ENCODE results near the gene SLC25A45. TPM values are rescaled to one million over a fixed set of nuclear protein-coding genes. Genes with fewer than 3 reads are reported as not detected.
A peak's percentile ranks its signal among the peaks of the same experiment; 100 is the strongest.
"Not testable (repeated sequence)": the region's sequence is repeated elsewhere in the genome, so short reads cannot be mapped to it uniquely, and the experiment has no call there.

Gene SLC25A45
- total RNA-seq, 1 experiment from 2014 or later, result 1.1 TPM

DNA sequence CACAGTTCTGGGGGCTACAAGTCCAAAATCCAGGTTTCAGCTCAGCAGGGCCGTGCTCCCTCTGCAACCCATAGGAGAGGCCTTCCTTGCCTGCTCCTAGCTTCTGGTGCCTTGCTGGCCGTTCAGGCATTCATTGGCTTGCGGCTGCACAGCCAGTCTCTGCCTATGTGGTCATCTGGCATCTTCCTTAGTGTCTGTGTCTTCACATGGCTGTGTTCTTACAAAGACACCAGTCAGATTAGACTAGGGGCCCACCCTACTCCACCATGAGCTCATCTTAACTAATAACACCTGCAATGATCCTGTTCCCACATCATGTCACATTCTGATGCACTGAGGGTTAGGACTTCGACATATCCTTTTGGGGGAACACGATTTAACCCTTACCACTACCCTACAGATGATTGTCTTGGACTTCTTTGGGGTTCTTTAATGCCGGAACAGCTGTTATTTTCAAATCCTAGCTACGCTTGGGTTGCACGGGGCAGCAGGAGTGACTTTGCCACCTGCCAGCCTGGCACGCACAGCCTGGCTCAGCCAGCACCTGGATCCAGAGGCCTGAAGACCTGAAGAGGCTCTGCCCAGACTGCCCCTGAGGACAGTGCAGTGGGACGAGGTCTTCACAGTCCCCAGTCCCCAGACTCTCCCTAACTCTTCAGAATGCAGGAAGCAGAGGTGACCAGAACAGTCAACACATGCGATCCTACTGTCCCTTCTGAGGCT, 32.5 kb upstream of the SLC25A45 start:
- Histone ChIP-seq H4K91ac (ENCODE audit: insufficient read length, low read depth, low read length) (no peak overlapping the region), H3K79me1 (ENCODE audit: insufficient read depth, low read depth, low read length, poor library complexity, severe bottlenecking) (no peaks in the 10 kb centered on the region), H3K14ac (ENCODE audit: insufficient read depth, low read length) (no peak overlapping the region; the same call in 1 of the 2 replicates), H2BK120ac (ENCODE audit: low read depth, low read length, poor library complexity, severe bottlenecking) (no peak overlapping the region), H3K18ac (ENCODE audit: insufficient read length, low read depth, low read length) (no peak overlapping the region), H3K4me1 (ENCODE audit: insufficient read depth, low read length) (no peaks in the 10 kb centered on the region; the same call in 1 of the 2 replicates), H2AFZ (ENCODE audit: low read length) (no peak overlapping the region), H3T11ph (ENCODE audit: low read length) (no peak overlapping the region), H3K9ac (ENCODE audit: extremely low read depth, insufficient read length, low read length) (no peak overlapping the region), H3K4me2 (ENCODE audit: insufficient read depth, insufficient read length, low read length) (no peak overlapping the region), H3K56ac (ENCODE audit: insufficient read length, low read depth, low read length) (no peak overlapping the region), H2AK5ac (ENCODE audit: insufficient read length, low read length) (no peak overlapping the region), H3K27ac (ENCODE audit: insufficient read length, low read depth, low read length) (no peak overlapping the region), H2BK12ac (ENCODE audit: insufficient read length, low read depth, low read length) (no peak overlapping the region), H3K23ac (ENCODE audit: insufficient read length, low read depth, low read length) (no peak overlapping the region), H3K79me2 (ENCODE audit: insufficient read depth, low read length) (no peaks in the 10 kb centered on the region), H4K8ac (replicated peaks; ENCODE audit: insufficient read length, low read depth, low read length) (no peak overlapping the region), H3K9me3 (ENCODE audit: control insufficient read depth, low read depth, low read length) (no peaks in the 10 kb centered on the region), H2BK5ac (ENCODE audit: insufficient read length, low read length) (no peak overlapping the region), H3K4ac (ENCODE audit: low read depth, low read length) (no peak overlapping the region), H2BK15ac (ENCODE audit: low read depth, low read length) (no peak overlapping the region), H4K20me1 (ENCODE audit: control insufficient read depth, insufficient read depth, insufficient read length) (no peaks in the 10 kb centered on the region), H3K27me3 (ENCODE audit: insufficient read depth, low read length) (no peaks in the 10 kb centered on the region), H4K5ac (ENCODE audit: insufficient read length, low read depth, low read length) (no peak overlapping the region), H2BK20ac (ENCODE audit: low read depth, low read length, poor library complexity, severe bottlenecking) (no peak overlapping the region), H3K23me2 (ENCODE audit: insufficient read length, low read depth, low read length, poor library complexity, severe bottlenecking) (no peaks in the 10 kb centered on the region)
- WGBS (ENCODE audit: extremely low coverage, insufficient read length, low lambda C conversion rate), result no CpG with 5 or more reads among the region's 11 CpGs
- DNase-seq, result peak; percentile 25
- TF ChIP-seq, protein P1, sequence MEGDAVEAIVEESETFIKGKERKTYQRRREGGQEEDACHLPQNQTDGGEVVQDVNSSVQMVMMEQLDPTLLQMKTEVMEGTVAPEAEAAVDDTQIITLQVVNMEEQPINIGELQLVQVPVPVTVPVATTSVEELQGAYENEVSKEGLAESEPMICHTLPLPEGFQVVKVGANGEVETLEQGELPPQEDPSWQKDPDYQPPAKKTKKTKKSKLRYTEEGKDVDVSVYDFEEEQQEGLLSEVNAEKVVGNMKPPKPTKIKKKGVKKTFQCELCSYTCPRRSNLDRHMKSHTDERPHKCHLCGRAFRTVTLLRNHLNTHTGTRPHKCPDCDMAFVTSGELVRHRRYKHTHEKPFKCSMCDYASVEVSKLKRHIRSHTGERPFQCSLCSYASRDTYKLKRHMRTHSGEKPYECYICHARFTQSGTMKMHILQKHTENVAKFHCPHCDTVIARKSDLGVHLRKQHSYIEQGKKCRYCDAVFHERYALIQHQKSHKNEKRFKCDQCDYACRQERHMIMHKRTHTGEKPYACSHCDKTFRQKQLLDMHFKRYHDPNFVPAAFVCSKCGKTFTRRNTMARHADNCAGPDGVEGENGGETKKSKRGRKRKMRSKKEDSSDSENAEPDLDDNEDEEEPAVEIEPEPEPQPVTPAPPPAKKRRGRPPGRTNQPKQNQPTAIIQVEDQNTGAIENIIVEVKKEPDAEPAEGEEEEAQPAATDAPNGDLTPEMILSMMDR (conservative IDR thresholded peaks at IDR 0.05), result no peak
- no peaks in the 10 kb centered on the region; a peak in 2 of 5 replicates for H3K9me3 Mint-ChIP-seq
- H3K4me1 Mint-ChIP-seq, result peaks cover 39 to 44% of the 10 kb centered on the region in 2 experiments
- peak overlapping the region in 1 of 3 experiments; percentile 74; a peak in 1 of 7 replicates for H3K27ac Mint-ChIP-seq
- no peak overlapping the region for H3K4me3 Mint-ChIP-seq
- peaks cover 9% of the 10 kb centered on the region for H3K27me3 Mint-ChIP-seq (ENCODE audit: low read depth)
- peaks cover 0 to 8% (median 0%) of the 10 kb centered on the region in 3 experiments; a peak in 2 of 7 replicates for H3K36me3 Mint-ChIP-seq (ENCODE audit: insufficient read depth in 1 of 3, low read depth in 3 of 3)

DNA sequence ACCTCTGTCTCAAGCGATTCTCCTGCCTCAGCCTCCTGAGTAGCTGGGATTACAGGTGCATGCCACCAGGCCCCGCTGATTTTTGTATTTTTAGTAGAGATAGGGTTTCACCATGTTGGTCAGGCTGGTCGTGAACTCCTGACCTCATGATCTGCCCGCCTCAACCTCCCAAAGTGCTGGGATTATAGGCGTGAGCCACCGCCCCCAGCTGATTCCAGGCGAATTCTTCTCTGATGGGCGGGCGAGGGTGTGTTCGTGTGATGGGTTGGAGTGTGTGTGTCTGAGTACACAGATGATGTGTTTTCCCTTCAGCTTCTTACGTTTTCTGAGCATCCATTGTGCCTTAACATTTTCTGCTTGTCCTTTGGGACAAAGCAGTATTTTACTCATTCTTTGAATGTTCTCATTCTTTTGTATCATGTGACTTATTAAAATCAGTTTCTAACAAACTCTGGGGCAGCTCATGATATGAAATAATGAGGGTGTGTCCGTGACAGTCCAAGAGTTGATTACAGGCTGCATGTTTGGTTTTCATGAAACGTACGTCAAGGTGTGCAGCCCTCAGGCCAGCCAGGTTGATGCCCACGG, 30.7 kb upstream of the SLC25A45 start:
- not testable (repeated sequence) for H4K8ac ChIP-seq (replicated peaks; ENCODE audit: insufficient read length, low read depth, low read length); H3K27me3 ChIP-seq (ENCODE audit: insufficient read depth, low read length); H3K56ac ChIP-seq (ENCODE audit: insufficient read length, low read depth, low read length); H3K27me3 Mint-ChIP-seq (ENCODE audit: low read depth); H3K79me2 ChIP-seq (ENCODE audit: insufficient read depth, low read length); H2AK5ac ChIP-seq (ENCODE audit: insufficient read length, low read length); H3K4me3 Mint-ChIP-seq; H2BK12ac ChIP-seq (ENCODE audit: insufficient read length, low read depth, low read length); H3K23ac ChIP-seq (ENCODE audit: insufficient read length, low read depth, low read length); H3K14ac ChIP-seq (ENCODE audit: insufficient read depth, low read length); H3T11ph ChIP-seq (ENCODE audit: low read length); H4K20me1 ChIP-seq (ENCODE audit: control insufficient read depth, insufficient read depth, insufficient read length); H2BK15ac ChIP-seq (ENCODE audit: low read depth, low read length); H3K4ac ChIP-seq (ENCODE audit: low read depth, low read length); H2BK120ac ChIP-seq (ENCODE audit: low read depth, low read length, poor library complexity, severe bottlenecking); H3K9me3 ChIP-seq (ENCODE audit: control insufficient read depth, low read depth, low read length); H4K5ac ChIP-seq (ENCODE audit: insufficient read length, low read depth, low read length); H2AFZ ChIP-seq (ENCODE audit: low read length); H3K27ac Mint-ChIP-seq; H3K4me1 ChIP-seq (ENCODE audit: insufficient read depth, low read length); H3K23me2 ChIP-seq (ENCODE audit: insufficient read length, low read depth, low read length, poor library complexity, severe bottlenecking); H3K4me2 ChIP-seq (ENCODE audit: insufficient read depth, insufficient read length, low read length); H4K91ac ChIP-seq (ENCODE audit: insufficient read length, low read depth, low read length); H2BK20ac ChIP-seq (ENCODE audit: low read depth, low read length, poor library complexity, severe bottlenecking); H3K18ac ChIP-seq (ENCODE audit: insufficient read length, low read depth, low read length); H3K27ac ChIP-seq (ENCODE audit: insufficient read length, low read depth, low read length); H3K9ac ChIP-seq (ENCODE audit: extremely low read depth, insufficient read length, low read length); H3K79me1 ChIP-seq (ENCODE audit: insufficient read depth, low read depth, low read length, poor library complexity, severe bottlenecking); H2BK5ac ChIP-seq (ENCODE audit: insufficient read length, low read length); DNase-seq; H3K9me3 Mint-ChIP-seq
- Mint-ChIP-seq H3K4me1 (peaks cover 25 to 26% of the 10 kb centered on the region in 2 experiments), H3K36me3 (ENCODE audit: insufficient read depth in 1 of 3, low read depth in 3 of 3) (peaks cover 2 to 25% (median 4%) of the 10 kb centered on the region in 3 experiments; a peak in 5 of 7 replicates)
- no CpG with 5 or more reads among the region's 15 CpGs for WGBS (ENCODE audit: extremely low coverage, insufficient read length, low lambda C conversion rate)

Data from H9 (cell line).